GM13977 (cell line): ENCODE measurements around the gene MTMR6.
A peak's percentile ranks its signal among the peaks of the same experiment; 100 is the strongest.

Source experiments
- DNase-seq: peaks from one replicate; pipeline ENCODE4 v3.0.0; 2012; ENCODE audit warnings: low spot score
- in situ Hi-C: fragments of 300-500 bp; cut with MboI; formaldehyde crosslinking; loops from one replicate; pipeline ENCODE4 v1.12.0; 2022; ENCODE audit warnings: low sequenced_read_pairs, low pct_unique_long_range_greater_than_20kb, mixed read lengths, inconsistent platforms; ENCODE audit not compliant: unreplicated experiment
- TF ChIP-seq, protein P1 (sequence below): IDR thresholded peaks from 2 replicates; pipeline ENCODE4 v1.5.1; 2012; ENCODE audit warnings: mild to moderate bottlenecking, control low read depth; ENCODE audit not compliant: insufficient read depth; ENCODE audit errors: extremely low read depth, missing control alignments

MTMR6 gene

DNA sequence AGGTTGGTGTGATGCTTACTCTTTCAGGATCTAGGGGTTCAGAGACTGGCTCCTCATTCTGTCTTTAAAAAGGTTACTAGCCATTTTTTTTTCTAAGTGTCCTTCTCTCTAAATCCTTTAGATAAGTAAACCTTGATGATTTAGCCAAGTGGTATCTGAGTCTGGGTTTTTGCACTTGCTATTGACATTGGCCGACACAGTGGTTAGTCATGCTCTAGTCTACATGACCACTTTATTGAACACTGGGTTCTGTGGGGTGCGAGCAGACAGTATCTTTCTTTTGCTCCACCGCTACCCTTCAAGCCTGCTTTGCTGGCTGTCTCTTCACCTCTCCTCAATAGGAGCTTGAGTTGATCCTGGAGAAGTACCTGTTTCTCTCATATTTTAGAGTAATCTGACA lies 7.9 kb upstream of the MTMR6 start:
- in situ Hi-C loops, result no loop called here
- DNase-seq, result no peak
- TF ChIP-seq, protein P1, sequence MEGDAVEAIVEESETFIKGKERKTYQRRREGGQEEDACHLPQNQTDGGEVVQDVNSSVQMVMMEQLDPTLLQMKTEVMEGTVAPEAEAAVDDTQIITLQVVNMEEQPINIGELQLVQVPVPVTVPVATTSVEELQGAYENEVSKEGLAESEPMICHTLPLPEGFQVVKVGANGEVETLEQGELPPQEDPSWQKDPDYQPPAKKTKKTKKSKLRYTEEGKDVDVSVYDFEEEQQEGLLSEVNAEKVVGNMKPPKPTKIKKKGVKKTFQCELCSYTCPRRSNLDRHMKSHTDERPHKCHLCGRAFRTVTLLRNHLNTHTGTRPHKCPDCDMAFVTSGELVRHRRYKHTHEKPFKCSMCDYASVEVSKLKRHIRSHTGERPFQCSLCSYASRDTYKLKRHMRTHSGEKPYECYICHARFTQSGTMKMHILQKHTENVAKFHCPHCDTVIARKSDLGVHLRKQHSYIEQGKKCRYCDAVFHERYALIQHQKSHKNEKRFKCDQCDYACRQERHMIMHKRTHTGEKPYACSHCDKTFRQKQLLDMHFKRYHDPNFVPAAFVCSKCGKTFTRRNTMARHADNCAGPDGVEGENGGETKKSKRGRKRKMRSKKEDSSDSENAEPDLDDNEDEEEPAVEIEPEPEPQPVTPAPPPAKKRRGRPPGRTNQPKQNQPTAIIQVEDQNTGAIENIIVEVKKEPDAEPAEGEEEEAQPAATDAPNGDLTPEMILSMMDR, result no peak

DNA sequence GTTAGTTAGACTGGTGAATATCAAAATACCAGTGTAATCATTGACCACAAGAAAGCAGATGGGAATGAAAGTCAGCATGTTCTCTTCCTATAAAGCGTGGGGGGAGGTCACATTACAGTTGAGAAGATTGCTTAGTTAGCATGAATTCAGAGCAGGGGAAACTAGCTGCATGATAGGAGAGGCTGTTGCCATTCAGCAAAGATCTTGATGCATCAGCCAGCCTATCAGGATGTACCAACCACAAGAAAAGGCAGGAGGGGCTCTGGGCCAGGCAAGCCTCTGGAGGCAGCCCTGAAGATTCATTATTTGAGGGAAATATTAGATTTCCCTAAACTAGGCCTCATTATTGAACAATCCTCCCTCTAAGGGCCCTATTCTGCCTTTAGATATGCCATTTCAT lies 5.0 kb upstream of the MTMR6 start:
- TF ChIP-seq, protein P1, result no peak
- in situ Hi-C loops, result no loop called here
- no peak for DNase-seq

DNA sequence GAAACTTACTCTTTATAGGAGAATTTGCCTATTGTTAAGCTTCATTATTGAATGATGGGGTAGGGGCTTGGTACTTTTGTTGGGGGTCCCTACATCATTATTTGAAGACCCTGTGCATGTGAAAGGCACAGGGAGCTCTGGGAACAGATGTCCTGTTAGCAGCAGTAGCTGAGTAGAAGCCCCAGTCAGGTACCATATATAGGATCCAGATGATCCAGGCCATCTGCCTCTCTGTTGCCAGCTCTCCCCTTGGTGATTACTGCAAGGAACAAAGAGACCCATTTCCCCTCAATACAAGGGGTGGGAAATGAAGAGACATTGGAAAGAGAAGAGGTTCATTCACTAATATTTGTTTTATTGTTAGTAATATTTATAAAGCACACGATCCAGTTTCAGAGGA lies 4.4 kb upstream of the MTMR6 start:
- in situ Hi-C loops, result no loop called here
- no peak for DNase-seq
- TF ChIP-seq, protein P1, result no peak

DNA sequence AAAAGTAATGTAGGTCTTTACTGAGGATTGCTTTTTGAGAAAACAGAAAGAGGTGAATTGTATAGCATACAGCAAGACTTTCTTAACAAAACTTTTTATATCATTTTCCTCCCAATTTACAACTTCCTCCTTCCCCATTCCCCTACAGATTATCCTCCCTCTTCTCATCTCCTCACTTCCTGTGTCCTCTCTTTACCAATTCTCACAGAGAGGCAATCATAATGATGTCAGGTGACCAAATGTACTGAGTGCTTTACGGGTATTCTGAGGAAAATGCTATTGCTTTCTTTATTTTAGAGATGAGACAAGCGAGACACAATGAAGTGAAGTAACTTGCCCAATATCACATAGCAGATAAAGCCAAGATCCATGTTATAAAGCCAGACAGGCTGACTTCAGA lies 1.7 kb upstream of the MTMR6 start:
- TF ChIP-seq, protein P1, result no peak
- DNase-seq, result no peak
- in situ Hi-C loops, result no loop called here

DNA sequence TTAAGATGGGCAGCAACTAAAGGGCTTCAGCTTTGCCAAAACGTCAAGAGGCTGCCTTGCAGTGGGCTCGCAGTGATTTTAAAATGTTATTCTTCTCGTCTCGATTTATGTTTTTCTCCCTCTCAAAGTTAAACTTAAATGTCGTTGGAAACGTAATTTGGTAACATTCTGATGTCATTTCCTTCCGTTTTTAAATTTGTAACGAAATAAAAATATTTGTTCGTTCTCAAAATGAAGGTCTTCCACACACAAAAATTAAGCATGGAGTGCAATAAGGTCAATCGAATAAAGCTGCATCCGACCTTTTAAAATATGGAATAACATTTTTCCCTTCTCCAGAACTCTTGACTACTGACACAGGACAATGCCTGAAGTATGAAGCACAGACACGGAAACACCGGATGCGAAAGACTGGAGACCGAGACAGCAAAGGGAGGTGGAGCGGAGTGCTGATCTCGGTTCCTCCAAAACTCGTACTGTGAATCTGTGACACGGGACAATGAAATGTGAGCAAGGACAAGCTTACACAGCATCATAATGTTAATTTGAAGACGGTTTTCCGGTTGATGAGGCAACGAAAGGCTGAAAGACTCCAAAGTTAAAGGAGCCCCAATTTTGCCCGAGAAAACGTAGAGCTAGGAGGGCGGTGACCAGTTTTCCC lies 850 bp downstream of the MTMR6 start:
- in situ Hi-C loops, result no loop called here
- TF ChIP-seq, protein P1, result no peak
- DNase-seq, result peak; percentile 42

DNA sequence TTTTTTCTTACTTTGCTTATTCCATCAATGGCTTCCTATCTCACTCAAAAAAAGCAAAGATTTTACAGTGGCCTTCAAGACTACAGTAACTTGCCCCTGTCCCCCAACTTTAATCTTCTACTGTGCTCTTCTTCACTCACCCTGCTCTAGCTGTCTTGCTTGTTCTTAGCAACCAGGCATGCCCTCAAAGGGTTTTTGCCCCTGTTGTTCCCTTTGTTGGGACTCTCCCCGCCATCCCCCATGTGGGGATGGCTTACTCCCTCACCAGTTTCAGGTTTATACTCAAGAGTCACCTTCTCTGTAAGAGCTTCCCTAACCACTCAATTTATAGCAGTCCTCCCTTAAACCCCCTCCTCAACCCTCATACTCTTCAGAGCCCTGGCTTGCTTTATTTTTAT lies 5.4 kb downstream of the MTMR6 start:
- TF ChIP-seq, protein P1, result no peak
- in situ Hi-C loops, result no loop called here
- DNase-seq, result peak; percentile 34
